ENCODE measurements around the gene TM4SF1.
A peak's percentile ranks its signal among the peaks of the same experiment; 100 is the strongest.

TM4SF1 gene

GRCh38 chr3:149374793-149375500, 2.5 kb downstream of the TM4SF1 start:
- no peak for DNase-seq

- DNase-seq, result no peak
Observed at GRCh38 chr3:149374391-149374790, 3.1 kb downstream of the TM4SF1 start.

GRCh38 chr3:149373235-149374125, 4.0 kb downstream of the TM4SF1 start:
- peak; percentile 50 for DNase-seq

GRCh38 chr3:149371723-149372114, 5.7 kb downstream of the TM4SF1 start:
- DNase-seq, result no peak

GRCh38 chr3:149371001-149371722, 6.3 kb downstream of the TM4SF1 start:
- peak; percentile 37 for DNase-seq

GRCh38 chr3:149369991-149370866, 7.2 kb downstream of the TM4SF1 start:
- DNase-seq, result no peak

- DNase-seq, result no peak
Observed at GRCh38 chr3:149368674-149369497, 8.6 kb downstream of the TM4SF1 start.

- no peak for DNase-seq
Observed at GRCh38 chr3:149368201-149368673, 9.2 kb downstream of the TM4SF1 start.

- no peak for DNase-seq
Observed at GRCh38 chr3:149366941-149367840, 10.3 kb downstream of the TM4SF1 start.

GRCh38 chr3:149366031-149366430, 11.4 kb downstream of the TM4SF1 start:
- no peak for DNase-seq

GRCh38 chr3:149364624-149365023, 12.8 kb downstream of the TM4SF1 start:
- no peak for DNase-seq

- peak; percentile 40 for DNase-seq
Observed at GRCh38 chr3:149363053-149363452, 14.4 kb downstream of the TM4SF1 start.

- no peak for DNase-seq
Observed at GRCh38 chr3:149362366-149362765, 15.1 kb downstream of the TM4SF1 start.

- no peak for DNase-seq
Observed at GRCh38 chr3:149356630-149357029, 20.8 kb downstream of the TM4SF1 start.

- DNase-seq, result no peak
Observed at GRCh38 chr3:149356044-149356592, 21.3 kb downstream of the TM4SF1 start.

GRCh38 chr3:149353581-149354184, 23.8 kb downstream of the TM4SF1 start:
- DNase-seq, result no peak

GRCh38 chr3:149352556-149352955, 24.9 kb downstream of the TM4SF1 start:
- peak; percentile 63 for DNase-seq

- DNase-seq, result no peak
Observed at GRCh38 chr3:149343951-149344350, 33.5 kb downstream of the TM4SF1 start.

Measured in fibroblast of skin of scalp (primary cell).